OCI-M2 (cell line): ENCODE results near the gene ATXN2.

Experiments used
- DNase-seq: peaks from one replicate; lab custom pipeline; 2025; ENCODE audit not compliant: unreplicated experiment; lab: John Stamatoyannopoulos, UW

ATXN2 gene

DNA sequence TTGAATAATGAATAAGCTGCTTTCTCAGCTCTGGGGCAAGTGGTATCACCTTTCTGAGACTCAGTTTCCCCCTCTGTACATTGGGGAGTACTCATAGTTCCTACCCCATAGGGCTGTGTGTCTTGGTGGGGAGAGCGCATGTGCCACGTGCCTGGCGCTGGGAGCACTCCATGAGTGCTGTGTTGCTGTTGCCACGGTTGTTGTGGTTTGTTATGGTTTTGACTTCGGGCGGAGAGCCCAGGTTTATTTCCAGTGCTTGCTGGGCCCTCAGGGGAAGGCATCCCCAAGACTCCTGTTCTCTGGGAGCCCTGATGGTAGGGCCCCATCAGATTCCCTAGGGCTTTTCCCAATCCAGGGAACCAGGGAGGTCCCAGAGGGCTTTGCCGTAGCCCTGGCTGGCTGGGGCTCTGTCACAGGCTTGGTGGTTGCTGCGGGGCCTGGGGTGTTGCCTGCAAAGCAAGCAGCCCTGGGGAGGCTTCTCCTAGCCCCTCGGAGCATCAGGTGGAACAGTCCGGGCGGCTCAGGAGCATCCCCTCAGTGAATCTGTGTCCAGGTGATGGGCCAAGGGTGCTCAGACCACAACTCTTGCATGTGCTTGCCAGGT is 174.8 kb downstream of the ATXN2 start:
- no peak for DNase-seq

DNA sequence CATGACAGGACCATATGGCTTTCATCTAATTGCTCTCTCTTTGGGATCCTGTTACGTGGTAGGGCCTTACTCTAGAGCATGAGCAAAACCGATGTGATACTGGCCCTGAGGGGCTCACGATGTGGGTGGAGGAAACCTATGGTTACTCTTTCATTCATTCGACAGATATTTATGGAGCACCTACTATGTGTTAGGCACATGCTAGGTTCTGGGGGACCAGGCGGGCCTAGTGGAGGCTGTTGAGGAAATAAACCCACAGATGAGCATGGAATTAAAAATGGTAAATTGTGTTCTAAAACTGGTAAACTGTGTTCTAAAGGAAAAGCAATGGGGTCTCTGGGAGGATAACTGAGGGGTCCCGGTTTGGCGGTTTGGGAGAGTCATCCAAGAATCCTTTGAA is 178.6 kb downstream of the ATXN2 start:
- no peak for DNase-seq

DNA sequence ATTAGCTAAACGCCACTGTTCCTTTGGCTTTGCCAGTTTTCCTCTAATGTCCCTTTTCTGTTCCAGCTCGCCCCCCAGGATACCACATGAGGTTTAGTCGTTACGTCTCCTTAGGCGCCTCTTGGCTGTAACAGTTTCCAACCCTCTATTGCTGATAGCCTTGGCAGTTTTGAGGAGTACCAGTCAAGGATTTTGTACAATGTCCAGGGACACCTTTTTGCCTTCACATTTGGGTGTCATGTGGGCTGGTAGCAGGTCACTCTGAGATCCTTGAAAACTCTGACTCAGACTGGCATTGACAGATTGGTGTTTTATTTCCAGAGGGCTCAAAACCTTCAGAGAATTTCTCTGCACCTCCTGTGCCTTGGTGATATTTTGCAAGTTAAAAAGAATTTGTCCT is 179.3 kb downstream of the ATXN2 start:
- no peak for DNase-seq

DNA sequence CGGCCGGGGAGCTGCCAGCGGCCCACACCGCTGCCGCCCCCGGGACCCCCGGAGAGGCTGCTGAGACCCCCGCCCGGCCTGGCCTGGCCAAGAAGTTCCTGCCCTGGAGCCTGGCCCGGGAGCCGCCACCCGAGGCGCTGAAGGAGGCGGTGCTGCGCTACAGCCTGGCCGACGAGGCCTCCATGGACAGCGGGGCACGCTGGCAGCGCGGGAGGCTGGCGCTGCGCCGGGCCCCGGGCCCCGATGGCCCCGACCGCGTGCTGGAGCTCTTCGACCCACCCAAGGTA is 180.6 kb downstream of the ATXN2 start:
- no peak for DNase-seq

- no peak for DNase-seq
Observed at GRCh38 chr12:111417784-111418593, 181.1 kb downstream of the ATXN2 start.

DNA sequence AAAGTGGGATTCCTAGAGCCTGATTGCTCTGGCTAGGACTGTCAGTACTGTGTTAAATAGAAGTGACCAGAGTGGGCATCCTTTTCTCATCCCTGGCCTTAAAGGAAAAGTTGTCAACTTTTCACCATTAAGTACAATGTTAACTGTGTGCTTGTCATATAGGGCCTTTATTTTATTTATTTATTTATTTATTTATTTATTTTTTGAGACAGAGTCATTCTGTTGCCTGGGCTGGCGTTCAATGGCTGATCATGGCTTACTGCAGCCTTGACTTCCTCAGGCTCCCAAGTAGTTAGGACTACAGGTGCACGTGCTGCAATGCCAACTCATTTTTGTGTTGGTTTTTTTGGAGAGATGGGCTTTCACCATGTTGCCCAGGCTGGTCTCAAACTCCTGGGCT is 181.8 kb downstream of the ATXN2 start:
- DNase-seq = no peak

DNA sequence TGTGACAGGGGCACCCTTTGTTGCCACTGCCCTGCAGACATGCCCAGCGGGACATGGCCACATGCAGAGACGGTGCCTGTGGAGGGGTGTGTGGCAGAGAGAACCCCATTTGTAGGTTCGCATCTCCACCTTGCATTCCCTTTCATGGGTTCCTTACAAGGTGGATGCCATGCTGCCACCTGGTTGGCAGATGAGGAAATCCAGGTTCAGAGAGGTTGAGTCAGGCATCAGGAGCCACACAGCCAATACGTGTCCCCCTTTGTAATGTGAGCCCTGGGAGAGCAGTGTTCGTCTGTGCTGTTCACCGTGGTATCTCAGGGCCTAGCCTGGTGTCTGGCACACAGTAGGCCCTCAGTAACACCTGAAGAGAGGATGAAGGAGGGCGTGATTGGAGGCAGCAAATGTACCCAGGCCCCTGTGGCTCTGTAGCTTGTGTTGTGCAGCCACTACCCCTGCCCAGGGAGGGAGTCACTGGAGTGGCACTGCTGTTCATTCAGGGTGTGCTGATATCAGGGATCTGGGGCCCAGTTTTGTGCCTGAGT is 184.3 kb downstream of the ATXN2 start:
- DNase-seq = no peak

DNA sequence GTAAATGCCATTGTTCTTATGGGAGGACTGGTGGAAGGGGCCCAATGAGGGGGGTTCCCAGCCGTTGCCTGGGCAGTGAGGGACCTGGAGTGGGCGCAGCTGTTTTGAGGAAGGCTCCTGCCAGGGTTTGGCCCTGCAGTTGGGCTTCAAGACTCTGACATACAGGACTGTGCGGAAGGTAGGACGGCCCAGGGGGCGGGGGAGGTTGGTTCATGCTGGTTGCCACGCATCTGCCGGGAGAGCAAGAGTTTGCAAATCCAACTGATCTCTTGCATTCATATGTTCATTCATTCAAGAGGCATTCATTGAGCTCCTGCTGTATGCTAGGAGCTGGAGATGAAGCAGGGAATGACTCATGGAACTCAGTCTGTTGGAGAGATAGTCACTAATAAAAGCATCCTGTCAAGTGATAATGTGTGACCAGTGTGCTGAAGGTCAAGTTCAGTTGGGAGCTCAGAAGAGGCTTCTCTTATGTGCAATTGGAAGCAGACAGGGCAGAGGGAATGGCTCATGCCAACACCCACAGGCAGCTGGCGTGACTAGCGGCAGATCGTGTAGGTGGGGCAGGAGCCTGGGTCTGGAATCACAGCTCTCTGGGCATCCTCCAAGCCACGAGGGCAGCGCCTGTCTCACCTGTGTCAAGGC is 185.6 kb downstream of the ATXN2 start:
- DNase-seq = no peak

- DNase-seq = no peak
Observed at GRCh38 chr12:111412830-111413441, 186.2 kb downstream of the ATXN2 start.

DNA sequence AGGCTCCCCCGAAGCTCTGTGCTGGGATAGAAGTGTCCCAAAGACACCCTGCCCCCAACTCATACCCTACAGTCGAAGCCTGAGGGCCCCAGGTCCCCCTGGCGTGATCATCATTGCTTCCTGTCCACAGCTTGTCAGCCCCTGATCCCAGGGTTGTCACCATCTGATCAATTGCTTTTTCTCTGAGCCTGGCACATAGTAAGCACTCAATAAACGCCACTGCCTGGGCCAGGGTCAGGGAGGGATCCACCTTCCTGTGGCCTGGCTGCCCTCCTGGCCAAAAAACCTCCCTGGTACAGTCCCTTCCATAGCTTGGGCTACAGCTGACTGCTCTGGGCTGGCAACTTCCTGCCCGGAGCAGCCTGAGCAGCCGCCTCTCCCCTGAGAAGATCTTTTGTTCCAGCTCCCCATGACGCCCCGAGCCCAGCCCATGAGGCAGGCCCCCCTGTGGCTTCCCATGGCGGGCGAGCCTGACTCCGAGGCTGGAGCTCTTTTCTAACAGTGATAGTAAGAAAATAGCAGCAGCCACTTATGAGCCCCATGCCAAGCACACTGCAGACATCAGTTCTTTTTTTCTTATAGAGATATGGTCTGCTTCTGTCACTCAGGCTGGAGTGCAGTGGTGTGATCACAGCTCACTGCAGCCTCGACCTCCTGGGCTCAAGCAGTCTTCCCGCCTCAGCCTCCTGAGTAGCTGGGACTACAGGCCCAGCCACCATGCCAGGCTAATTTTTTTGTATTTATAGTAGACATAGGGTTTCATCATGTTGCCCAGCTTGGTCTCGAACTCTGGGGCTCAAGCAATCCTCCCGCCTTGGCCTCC is 186.9 kb downstream of the ATXN2 start:
- no peak for DNase-seq

- no peak for DNase-seq
Observed at GRCh38 chr12:111411185-111411764, 187.8 kb downstream of the ATXN2 start.

GRCh38 chr12:111410431-111411184 is 188.5 kb downstream of the ATXN2 start:
- no peak for DNase-seq

DNA sequence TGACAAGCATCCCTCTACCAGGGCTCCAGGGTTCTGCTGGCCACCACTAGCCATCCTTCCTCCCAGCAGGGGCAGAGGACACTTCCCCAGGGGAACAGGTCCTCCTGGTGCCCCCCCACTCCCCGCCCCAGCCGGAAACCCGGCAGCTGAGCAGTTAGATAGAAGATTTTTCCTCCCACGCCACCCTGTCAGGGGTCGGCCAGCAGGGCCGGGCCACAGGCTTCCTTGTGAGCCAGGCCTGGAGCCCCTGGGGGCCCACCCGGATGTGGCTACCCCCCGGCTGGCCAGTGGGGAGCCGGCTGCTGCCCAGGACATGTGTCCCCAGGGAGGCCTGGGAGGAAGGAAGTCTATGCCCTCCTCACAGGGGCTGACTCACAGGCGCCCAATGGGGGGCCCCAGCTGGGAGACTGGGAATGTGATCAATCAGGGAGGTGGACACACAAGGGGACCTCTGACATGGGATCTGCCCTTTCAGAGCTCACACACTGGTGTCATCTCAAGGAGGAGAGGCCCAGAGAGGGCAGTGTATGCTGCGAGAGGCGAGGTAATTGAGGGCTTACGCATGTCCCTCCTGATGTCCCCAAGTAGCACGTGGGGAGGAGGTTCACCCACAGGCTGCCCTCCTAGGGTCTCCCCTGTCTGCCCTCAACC is 189.2 kb downstream of the ATXN2 start:
- DNase-seq = peak; percentile 24

DNA sequence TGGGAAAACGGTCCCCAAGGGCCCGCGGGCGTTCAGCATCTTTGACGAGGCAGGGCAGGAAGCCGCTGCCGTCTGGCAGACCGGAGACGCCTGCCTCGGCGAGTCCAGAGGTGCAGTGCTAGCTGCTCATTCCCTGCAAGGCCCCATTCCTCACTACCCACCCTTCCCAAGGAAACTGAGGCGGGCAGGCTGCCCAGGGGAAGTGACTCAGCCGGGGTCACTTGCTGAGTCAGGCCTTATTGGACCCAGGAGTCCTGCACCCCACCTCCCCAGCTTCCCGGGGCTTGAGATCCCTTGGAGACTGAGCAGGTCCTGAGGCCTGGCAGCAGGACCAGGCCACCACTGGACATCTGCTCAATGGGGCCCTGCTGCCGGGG is 189.7 kb downstream of the ATXN2 start:
- DNase-seq = no peak

- DNase-seq = no peak
Observed at GRCh38 chr12:111408686-111409402, 190.3 kb downstream of the ATXN2 start.

DNA sequence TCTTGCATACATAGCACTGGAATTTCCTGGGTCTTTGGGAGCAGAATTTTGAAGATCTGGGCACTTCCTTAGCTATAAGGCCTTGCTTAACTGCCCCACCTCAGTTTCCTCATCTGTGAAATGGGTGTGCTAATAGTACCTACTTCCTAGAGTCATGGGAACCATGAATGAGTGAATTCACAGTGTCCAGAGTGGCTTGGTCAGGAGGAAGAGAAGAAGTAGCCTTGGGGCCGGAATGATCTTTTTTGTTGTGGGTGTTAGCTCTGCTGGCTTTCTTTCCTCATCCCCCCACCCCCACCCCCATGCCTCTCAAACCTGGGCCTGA is 191.0 kb downstream of the ATXN2 start:
- DNase-seq = no peak

DNA sequence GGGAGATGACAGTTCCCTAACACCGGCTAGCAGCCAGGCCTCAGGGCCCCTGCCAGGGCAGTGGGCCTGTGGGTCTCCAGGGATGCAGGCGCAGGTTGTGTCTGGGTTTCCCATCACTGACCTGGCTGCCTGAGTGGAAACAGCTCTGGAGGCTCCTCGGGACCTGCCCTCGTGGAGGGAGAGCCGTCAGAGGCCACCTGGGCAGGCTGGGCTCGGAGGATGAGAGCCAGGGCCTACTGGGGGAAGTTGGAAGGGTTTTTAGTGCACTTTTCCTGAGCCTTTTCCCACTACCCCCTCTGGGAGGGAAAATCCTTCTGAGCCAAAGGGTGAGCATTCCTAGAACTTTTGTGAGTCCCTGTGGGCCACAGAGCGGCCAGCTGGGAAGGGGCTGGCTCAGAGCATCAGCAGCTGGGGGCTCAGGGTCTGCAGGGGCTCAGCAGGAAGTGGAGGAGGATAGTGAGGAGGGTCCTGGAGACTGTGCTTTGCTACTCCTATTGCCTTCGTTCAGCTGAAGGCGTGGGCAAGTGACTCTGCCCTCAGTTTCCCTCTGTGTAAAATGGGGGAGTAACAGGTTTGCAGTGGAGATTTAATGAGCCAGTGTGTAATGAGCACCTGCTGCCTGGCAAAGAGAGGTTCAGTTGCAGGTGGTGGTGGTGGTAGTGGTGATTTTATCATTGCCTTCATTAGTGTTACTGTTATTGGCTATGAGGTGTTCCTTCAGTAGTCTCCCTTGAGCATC is 191.6 kb downstream of the ATXN2 start:
- no peak for DNase-seq
